ENCODE results near the gene C1orf35. TPM values are rescaled to one million over a fixed set of nuclear protein-coding genes. Genes with fewer than 3 reads are reported as not detected.

Gene C1orf35
- total RNA-seq, 1 experiment from 2014 or later = 24.9 TPM

DNA sequence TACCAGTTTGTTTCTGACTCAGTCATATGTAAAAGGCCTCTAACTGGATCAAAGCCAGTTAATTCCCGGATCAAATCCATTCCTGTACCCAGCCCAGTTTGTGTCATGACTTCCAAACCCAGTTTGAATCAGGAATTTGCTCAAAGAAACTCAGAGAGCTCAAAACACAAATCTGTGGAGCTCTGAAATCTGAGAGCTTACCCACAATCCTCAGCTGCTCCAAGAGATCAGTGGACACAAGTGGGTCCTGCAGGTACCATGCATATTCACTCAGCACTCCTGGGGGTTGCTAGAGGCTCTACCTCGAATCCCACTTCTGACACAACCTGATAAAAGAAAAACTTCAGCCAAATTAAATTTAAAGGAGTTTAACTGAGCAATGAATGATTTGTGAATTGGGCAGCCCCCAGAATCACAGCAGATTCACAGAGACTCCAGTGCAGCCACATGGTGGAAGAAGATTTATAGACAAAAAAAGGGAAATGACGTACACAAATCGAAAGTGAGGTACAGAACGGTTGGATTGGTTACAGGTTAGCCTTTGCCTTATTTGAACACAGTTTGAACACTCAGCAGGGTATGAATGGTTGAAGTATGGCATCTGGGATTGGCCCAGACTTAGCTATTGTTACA is 17.8 kb upstream of the C1orf35 start:
- Histone ChIP-seq H3K36me3 (ENCODE audit: control insufficient read depth, insufficient read depth, low read length) (no peaks in the 10 kb centered on the region; the same call in 1 of the 2 replicates), H3K27ac (ENCODE audit: low read length) (no peak overlapping the region), H3K27me3 (ENCODE audit: control insufficient read depth, insufficient read depth, low read length) (no peaks in the 10 kb centered on the region; the same call in 1 of the 2 replicates), H3K9me3 (ENCODE audit: control insufficient read depth, insufficient read depth, low read depth, low read length) (peaks cover 9% of the 10 kb centered on the region; the same call in 1 of the 2 replicates), H3K4me1 (ENCODE audit: control insufficient read depth, insufficient read depth, low read length) (no peaks in the 10 kb centered on the region), H3K4me3 (ENCODE audit: low read depth in 2 of 2, low read length in 2 of 2) (no peak overlapping the region)
- DNase-seq (ENCODE audit: low read depth, low spot score) = no peak
- CTCF ChIA-PET = interaction anchor here (1.1 kb wide), 1 partner anchor 10 kb away, joined by 14 read pairs; no protein-coding TSS in a partner anchor
- ATAC-seq = no peak
- intact Hi-C loops (cut with micrococcal nuclease; ENCODE audit: unreplicated experiment) = no loop called here
- no peak for TF ChIP-seq TCF7L2 (IDR thresholded peaks at IDR 0.05; ENCODE audit: low read depth, low read length)
- TF ChIP-seq, protein P1, sequence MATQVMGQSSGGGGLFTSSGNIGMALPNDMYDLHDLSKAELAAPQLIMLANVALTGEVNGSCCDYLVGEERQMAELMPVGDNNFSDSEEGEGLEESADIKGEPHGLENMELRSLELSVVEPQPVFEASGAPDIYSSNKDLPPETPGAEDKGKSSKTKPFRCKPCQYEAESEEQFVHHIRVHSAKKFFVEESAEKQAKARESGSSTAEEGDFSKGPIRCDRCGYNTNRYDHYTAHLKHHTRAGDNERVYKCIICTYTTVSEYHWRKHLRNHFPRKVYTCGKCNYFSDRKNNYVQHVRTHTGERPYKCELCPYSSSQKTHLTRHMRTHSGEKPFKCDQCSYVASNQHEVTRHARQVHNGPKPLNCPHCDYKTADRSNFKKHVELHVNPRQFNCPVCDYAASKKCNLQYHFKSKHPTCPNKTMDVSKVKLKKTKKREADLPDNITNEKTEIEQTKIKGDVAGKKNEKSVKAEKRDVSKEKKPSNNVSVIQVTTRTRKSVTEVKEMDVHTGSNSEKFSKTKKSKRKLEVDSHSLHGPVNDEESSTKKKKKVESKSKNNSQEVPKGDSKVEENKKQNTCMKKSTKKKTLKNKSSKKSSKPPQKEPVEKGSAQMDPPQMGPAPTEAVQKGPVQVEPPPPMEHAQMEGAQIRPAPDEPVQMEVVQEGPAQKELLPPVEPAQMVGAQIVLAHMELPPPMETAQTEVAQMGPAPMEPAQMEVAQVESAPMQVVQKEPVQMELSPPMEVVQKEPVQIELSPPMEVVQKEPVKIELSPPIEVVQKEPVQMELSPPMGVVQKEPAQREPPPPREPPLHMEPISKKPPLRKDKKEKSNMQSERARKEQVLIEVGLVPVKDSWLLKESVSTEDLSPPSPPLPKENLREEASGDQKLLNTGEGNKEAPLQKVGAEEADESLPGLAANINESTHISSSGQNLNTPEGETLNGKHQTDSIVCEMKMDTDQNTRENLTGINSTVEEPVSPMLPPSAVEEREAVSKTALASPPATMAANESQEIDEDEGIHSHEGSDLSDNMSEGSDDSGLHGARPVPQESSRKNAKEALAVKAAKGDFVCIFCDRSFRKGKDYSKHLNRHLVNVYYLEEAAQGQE (IDR thresholded peaks at IDR 0.05; ENCODE audit: insufficient read depth in 1 of 2, low read depth in 2 of 2, low read length in 1 of 2) = no peak
- TF ChIP-seq, protein P2, sequence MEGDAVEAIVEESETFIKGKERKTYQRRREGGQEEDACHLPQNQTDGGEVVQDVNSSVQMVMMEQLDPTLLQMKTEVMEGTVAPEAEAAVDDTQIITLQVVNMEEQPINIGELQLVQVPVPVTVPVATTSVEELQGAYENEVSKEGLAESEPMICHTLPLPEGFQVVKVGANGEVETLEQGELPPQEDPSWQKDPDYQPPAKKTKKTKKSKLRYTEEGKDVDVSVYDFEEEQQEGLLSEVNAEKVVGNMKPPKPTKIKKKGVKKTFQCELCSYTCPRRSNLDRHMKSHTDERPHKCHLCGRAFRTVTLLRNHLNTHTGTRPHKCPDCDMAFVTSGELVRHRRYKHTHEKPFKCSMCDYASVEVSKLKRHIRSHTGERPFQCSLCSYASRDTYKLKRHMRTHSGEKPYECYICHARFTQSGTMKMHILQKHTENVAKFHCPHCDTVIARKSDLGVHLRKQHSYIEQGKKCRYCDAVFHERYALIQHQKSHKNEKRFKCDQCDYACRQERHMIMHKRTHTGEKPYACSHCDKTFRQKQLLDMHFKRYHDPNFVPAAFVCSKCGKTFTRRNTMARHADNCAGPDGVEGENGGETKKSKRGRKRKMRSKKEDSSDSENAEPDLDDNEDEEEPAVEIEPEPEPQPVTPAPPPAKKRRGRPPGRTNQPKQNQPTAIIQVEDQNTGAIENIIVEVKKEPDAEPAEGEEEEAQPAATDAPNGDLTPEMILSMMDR (IDR thresholded peaks at IDR 0.05) = no peak
- POLR2A ChIA-PET = no interaction called here
- BruUV-seq (replicated peaks) = no TSS peak
- in situ Hi-C loops (cut with HindIII; ENCODE audit: low pct_unique_long_range_greater_than_20kb, low sequenced_read_pairs) = no loop called here

DNA sequence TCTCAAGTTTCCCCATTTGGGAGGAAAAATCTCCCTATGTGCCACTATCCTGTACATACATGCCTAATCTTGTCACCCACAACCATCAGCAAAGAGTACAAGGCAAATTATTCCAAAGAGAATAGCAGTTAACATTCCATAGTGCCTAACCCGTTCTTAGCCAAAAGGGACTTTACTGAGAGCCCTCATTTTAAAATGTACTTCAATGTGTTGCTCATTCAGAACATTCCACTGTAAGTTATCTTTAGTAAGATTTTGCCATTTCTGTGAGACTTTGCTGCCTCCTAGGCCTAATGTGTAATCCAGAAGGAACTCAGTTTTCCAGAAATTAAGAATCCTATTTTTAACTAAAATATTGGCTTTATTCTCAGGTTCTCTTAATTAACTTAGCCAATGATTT is 17.2 kb upstream of the C1orf35 start:
- no TSS peak for BruUV-seq (replicated peaks)
- Histone ChIP-seq H3K9me3 (ENCODE audit: control insufficient read depth, insufficient read depth, low read depth, low read length) (peaks cover 9% of the 10 kb centered on the region; the same call in 1 of the 2 replicates), H3K27me3 (ENCODE audit: control insufficient read depth, insufficient read depth, low read length) (no peaks in the 10 kb centered on the region; the same call in 1 of the 2 replicates), H3K4me3 (ENCODE audit: low read depth in 2 of 2, low read length in 2 of 2) (no peak overlapping the region), H3K36me3 (ENCODE audit: control insufficient read depth, insufficient read depth, low read length) (no peaks in the 10 kb centered on the region; the same call in 1 of the 2 replicates), H3K4me1 (ENCODE audit: control insufficient read depth, insufficient read depth, low read length) (no peaks in the 10 kb centered on the region), H3K27ac (ENCODE audit: low read length) (no peak overlapping the region)
- no peak for DNase-seq (ENCODE audit: low read depth, low spot score)
- no peak for ATAC-seq
- in situ Hi-C loops (cut with HindIII; ENCODE audit: low pct_unique_long_range_greater_than_20kb, low sequenced_read_pairs) (no loop called here), intact Hi-C loops (cut with micrococcal nuclease; ENCODE audit: unreplicated experiment) (no loop called here)
- ChIA-PET POLR2A (no interaction called here), CTCF (no interaction called here)
- TF ChIP-seq POLR2AphosphoS5 (IDR thresholded peaks at IDR 0.05; ENCODE audit: low read depth, low read length) (no peak), TCF7L2 (IDR thresholded peaks at IDR 0.05; ENCODE audit: low read depth, low read length) (no peak), SIN3A (IDR thresholded peaks at IDR 0.05; ENCODE audit: borderline replicate concordance, insufficient read depth, low read depth, low read length) (no peak)
- TF ChIP-seq, protein P1 (IDR thresholded peaks at IDR 0.05; ENCODE audit: insufficient read depth in 1 of 2, low read depth in 2 of 2, low read length in 1 of 2) = no peak
- TF ChIP-seq, protein P2 (IDR thresholded peaks at IDR 0.05) = no peak
